ENCODE results near the gene MED9. TPM values are rescaled to one million over a fixed set of nuclear protein-coding genes. Genes with fewer than 3 reads are reported as not detected.

Gene MED9
- total and polyA plus RNA-seq, 2 of the 8 experiments (the other 6 are each of a cell fraction or from before 2014, with no cell fraction given): 15.8 to 19.7 TPM

DNA sequence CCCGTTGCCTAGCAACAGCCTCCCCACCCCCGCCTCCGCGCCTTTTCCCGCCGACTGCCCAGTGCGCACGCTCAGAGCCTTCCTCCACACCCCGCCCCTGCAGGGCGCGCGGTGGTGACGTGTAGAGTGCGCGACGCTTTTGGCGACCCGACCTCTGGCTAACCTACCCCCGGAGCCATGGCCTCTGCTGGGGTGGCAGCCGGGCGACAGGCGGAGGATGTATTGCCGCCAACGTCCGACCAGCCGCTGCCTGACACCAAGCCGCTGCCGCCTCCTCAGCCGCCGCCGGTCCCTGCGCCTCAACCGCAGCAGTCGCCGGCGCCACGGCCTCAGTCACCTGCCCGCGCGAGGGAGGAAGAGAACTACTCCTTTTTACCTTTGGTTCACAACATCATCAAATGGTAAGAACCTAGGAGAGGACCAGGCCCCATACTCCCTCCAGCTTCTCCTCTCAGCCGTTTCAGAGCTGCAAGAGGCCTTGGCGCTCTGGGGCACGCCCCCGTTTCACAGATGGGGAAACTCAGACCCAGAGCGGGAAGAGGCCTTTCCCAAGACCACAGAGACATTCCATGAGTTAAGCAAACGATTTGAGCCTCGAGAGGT is at the start of gene MED9 (continued):
- TF ChIP-seq, protein P1, sequence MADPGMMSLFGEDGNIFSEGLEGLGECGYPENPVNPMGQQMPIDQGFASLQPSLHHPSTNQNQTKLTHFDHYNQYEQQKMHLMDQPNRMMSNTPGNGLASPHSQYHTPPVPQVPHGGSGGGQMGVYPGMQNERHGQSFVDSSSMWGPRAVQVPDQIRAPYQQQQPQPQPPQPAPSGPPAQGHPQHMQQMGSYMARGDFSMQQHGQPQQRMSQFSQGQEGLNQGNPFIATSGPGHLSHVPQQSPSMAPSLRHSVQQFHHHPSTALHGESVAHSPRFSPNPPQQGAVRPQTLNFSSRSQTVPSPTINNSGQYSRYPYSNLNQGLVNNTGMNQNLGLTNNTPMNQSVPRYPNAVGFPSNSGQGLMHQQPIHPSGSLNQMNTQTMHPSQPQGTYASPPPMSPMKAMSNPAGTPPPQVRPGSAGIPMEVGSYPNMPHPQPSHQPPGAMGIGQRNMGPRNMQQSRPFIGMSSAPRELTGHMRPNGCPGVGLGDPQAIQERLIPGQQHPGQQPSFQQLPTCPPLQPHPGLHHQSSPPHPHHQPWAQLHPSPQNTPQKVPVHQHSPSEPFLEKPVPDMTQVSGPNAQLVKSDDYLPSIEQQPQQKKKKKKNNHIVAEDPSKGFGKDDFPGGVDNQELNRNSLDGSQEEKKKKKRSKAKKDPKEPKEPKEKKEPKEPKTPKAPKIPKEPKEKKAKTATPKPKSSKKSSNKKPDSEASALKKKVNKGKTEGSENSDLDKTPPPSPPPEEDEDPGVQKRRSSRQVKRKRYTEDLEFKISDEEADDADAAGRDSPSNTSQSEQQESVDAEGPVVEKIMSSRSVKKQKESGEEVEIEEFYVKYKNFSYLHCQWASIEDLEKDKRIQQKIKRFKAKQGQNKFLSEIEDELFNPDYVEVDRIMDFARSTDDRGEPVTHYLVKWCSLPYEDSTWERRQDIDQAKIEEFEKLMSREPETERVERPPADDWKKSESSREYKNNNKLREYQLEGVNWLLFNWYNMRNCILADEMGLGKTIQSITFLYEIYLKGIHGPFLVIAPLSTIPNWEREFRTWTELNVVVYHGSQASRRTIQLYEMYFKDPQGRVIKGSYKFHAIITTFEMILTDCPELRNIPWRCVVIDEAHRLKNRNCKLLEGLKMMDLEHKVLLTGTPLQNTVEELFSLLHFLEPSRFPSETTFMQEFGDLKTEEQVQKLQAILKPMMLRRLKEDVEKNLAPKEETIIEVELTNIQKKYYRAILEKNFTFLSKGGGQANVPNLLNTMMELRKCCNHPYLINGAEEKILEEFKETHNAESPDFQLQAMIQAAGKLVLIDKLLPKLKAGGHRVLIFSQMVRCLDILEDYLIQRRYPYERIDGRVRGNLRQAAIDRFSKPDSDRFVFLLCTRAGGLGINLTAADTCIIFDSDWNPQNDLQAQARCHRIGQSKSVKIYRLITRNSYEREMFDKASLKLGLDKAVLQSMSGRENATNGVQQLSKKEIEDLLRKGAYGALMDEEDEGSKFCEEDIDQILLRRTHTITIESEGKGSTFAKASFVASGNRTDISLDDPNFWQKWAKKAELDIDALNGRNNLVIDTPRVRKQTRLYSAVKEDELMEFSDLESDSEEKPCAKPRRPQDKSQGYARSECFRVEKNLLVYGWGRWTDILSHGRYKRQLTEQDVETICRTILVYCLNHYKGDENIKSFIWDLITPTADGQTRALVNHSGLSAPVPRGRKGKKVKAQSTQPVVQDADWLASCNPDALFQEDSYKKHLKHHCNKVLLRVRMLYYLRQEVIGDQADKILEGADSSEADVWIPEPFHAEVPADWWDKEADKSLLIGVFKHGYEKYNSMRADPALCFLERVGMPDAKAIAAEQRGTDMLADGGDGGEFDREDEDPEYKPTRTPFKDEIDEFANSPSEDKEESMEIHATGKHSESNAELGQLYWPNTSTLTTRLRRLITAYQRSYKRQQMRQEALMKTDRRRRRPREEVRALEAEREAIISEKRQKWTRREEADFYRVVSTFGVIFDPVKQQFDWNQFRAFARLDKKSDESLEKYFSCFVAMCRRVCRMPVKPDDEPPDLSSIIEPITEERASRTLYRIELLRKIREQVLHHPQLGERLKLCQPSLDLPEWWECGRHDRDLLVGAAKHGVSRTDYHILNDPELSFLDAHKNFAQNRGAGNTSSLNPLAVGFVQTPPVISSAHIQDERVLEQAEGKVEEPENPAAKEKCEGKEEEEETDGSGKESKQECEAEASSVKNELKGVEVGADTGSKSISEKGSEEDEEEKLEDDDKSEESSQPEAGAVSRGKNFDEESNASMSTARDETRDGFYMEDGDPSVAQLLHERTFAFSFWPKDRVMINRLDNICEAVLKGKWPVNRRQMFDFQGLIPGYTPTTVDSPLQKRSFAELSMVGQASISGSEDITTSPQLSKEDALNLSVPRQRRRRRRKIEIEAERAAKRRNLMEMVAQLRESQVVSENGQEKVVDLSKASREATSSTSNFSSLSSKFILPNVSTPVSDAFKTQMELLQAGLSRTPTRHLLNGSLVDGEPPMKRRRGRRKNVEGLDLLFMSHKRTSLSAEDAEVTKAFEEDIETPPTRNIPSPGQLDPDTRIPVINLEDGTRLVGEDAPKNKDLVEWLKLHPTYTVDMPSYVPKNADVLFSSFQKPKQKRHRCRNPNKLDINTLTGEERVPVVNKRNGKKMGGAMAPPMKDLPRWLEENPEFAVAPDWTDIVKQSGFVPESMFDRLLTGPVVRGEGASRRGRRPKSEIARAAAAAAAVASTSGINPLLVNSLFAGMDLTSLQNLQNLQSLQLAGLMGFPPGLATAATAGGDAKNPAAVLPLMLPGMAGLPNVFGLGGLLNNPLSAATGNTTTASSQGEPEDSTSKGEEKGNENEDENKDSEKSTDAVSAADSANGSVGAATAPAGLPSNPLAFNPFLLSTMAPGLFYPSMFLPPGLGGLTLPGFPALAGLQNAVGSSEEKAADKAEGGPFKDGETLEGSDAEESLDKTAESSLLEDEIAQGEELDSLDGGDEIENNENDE (IDR thresholded peaks at IDR 0.05; ENCODE audit: insufficient replicate concordance, low read length): no peak
- TF ChIP-seq EGR1 (IDR thresholded peaks at IDR 0.05; ENCODE audit: borderline replicate concordance, low read depth, low read length): peak; percentile 92
- no peak for TF ChIP-seq GTF2F1 (IDR thresholded peaks at IDR 0.05; ENCODE audit: borderline replicate concordance, low read depth, low read length)
- TF ChIP-seq CBX8 (IDR thresholded peaks at IDR 0.05; ENCODE audit: borderline replicate concordance, low read depth, low read length): no peak
- TF ChIP-seq, protein P2, sequence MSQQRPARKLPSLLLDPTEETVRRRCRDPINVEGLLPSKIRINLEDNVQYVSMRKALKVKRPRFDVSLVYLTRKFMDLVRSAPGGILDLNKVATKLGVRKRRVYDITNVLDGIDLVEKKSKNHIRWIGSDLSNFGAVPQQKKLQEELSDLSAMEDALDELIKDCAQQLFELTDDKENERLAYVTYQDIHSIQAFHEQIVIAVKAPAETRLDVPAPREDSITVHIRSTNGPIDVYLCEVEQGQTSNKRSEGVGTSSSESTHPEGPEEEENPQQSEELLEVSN (IDR thresholded peaks at IDR 0.05): peak; percentile 12
- TF ChIP-seq, protein P3, sequence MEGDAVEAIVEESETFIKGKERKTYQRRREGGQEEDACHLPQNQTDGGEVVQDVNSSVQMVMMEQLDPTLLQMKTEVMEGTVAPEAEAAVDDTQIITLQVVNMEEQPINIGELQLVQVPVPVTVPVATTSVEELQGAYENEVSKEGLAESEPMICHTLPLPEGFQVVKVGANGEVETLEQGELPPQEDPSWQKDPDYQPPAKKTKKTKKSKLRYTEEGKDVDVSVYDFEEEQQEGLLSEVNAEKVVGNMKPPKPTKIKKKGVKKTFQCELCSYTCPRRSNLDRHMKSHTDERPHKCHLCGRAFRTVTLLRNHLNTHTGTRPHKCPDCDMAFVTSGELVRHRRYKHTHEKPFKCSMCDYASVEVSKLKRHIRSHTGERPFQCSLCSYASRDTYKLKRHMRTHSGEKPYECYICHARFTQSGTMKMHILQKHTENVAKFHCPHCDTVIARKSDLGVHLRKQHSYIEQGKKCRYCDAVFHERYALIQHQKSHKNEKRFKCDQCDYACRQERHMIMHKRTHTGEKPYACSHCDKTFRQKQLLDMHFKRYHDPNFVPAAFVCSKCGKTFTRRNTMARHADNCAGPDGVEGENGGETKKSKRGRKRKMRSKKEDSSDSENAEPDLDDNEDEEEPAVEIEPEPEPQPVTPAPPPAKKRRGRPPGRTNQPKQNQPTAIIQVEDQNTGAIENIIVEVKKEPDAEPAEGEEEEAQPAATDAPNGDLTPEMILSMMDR (IDR thresholded peaks at IDR 0.05; ENCODE audit: control extremely low read depth in 1 of 3, insufficient read depth in 1 of 3, low read depth in 1 of 3, low read length in 3 of 3): no peak; a peak in 1 of 4 replicates
